Neutrophil (primary cell): ENCODE results near the gene EEPD1.

Source experiments
- H3K27ac ChIP-seq: fragments of 200-600 bp; sonication (generic); 2 replicates; pipeline ENCODE4 v1.5.1; 2016; ENCODE audit warnings: mild to moderate bottlenecking, moderate library complexity
- H3K27me3 ChIP-seq: fragments of 200-600 bp; sonication (generic); 2 replicates; pipeline ENCODE4 v1.6.0; 2016; ENCODE audit warnings: mild to moderate bottlenecking
- H3K36me3 ChIP-seq: fragments of 200-600 bp; sonication (generic); 2 replicates; pipeline ENCODE4 v1.5.1; 2017
- H3K4me1 ChIP-seq, 2 experiments: fragments of 200-600 bp in 1 of 2; sonication (generic) in 1 of 2; 1 replicate in 1 of 2; 2 replicates in 1 of 2; pipeline versions ENCODE4 v1.5.1 to v1.6.1; 2013 to 2016; ENCODE audit warnings: low read depth in 1 of 2, low read length in 1 of 2, mild to moderate bottlenecking in 1 of 2, moderate library complexity in 1 of 2; ENCODE audit not compliant: control insufficient read depth in 1 of 2, insufficient read depth in 1 of 2
- H3K4me3 ChIP-seq, 2 experiments: fragments of 200-600 bp in 1 of 2; sonication (generic) in 1 of 2; 1 replicate in 1 of 2; 2 replicates in 1 of 2; pipeline ENCODE4 v1.5.1; 2013 to 2016; ENCODE audit warnings: low read depth in 1 of 2, low read length in 1 of 2, mild to moderate bottlenecking in 1 of 2, moderate library complexity in 1 of 2
- H3K9me3 ChIP-seq: fragments of 200-600 bp; sonication (generic); 2 replicates; pipeline ENCODE4 v1.5.1; 2016
- TF ChIP-seq, protein P1 (sequence below): fragments of 200-600 bp; sonication (generic); IDR thresholded peaks from 2 replicates; pipeline ENCODE4 v1.5.1; 2016; ENCODE audit warnings: antibody characterized with exemption

EEPD1 gene

DNA sequence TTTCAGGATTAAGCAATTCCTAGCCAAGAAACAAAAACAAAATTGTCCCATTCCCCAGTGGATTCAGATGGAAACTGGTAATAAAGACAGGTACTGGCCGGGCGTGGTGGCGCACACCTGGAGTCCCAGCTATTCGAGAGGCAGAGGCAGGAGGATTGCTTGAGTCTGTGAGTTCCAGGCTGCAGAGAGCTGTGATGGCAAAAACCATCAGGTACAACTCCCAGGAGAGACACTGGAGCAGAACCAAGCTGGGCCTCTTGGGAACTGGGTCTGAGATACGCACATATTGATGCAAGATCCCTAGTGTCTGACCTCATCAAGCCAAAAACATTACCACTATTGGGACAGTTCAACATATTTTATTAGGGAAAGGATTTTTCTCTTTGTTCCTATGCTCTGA, 152.6 kb downstream of the EEPD1 start:
- peaks cover 26% of the 10 kb centered on the region for H3K36me3 ChIP-seq
- no peaks in the 10 kb centered on the region for H3K9me3 ChIP-seq
- H3K27ac ChIP-seq, result no peak overlapping the region
- H3K4me1 ChIP-seq, result no peaks in the 10 kb centered on the region
- no peak overlapping the region for H3K4me3 ChIP-seq
- no peaks in the 10 kb centered on the region for H3K27me3 ChIP-seq
- TF ChIP-seq, protein P1, sequence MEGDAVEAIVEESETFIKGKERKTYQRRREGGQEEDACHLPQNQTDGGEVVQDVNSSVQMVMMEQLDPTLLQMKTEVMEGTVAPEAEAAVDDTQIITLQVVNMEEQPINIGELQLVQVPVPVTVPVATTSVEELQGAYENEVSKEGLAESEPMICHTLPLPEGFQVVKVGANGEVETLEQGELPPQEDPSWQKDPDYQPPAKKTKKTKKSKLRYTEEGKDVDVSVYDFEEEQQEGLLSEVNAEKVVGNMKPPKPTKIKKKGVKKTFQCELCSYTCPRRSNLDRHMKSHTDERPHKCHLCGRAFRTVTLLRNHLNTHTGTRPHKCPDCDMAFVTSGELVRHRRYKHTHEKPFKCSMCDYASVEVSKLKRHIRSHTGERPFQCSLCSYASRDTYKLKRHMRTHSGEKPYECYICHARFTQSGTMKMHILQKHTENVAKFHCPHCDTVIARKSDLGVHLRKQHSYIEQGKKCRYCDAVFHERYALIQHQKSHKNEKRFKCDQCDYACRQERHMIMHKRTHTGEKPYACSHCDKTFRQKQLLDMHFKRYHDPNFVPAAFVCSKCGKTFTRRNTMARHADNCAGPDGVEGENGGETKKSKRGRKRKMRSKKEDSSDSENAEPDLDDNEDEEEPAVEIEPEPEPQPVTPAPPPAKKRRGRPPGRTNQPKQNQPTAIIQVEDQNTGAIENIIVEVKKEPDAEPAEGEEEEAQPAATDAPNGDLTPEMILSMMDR, result no peak

DNA sequence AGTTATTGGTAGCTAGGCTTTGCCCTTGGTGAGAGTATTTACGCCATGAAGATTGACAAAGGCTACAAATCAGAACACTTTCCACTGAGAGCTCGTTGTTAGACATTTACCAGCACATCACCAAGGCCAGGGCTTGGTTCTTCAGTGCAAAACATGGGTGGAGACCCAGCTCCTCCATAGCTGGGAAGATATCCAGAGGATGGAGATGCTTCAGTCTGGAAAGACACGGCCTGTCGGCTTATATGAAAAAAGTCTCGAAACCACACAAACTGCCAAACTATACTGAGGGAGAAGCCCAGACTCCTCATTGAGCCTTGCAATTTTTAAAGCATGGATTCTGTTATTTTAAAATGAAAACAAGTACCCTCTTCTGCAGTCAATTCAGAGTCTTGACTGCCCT, 153.2 kb downstream of the EEPD1 start:
- TF ChIP-seq, protein P1, result no peak
- no peak overlapping the region for H3K27ac ChIP-seq
- peaks cover 22% of the 10 kb centered on the region for H3K36me3 ChIP-seq
- H3K4me3 ChIP-seq, result no peak overlapping the region
- H3K9me3 ChIP-seq, result no peaks in the 10 kb centered on the region
- H3K4me1 ChIP-seq, result no peaks in the 10 kb centered on the region
- no peaks in the 10 kb centered on the region for H3K27me3 ChIP-seq

DNA sequence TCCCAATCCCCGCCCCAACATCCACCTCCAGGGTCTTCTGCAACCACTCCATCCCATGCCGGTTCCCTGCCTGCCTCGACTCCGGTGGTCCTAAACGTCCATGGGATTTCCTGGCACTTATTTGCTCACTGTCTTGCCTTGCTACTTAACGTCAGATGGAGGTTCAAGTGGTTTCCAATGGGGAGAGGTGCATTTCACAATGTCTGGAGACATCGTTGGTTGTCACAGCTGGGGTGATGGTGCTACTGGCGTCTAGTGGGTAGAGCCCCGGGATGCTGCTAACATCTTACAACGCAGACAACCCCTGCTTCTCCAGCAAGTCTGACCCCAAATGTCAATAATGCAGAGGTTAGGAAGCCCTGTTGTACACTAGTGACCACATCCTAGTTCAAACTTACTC, 153.7 kb downstream of the EEPD1 start:
- Histone ChIP-seq H3K27ac (no peak overlapping the region), H3K36me3 (peaks cover 17% of the 10 kb centered on the region), H3K4me3 (no peak overlapping the region), H3K9me3 (no peaks in the 10 kb centered on the region), H3K27me3 (no peaks in the 10 kb centered on the region), H3K4me1 (no peaks in the 10 kb centered on the region)
- TF ChIP-seq, protein P1, result no peak

DNA sequence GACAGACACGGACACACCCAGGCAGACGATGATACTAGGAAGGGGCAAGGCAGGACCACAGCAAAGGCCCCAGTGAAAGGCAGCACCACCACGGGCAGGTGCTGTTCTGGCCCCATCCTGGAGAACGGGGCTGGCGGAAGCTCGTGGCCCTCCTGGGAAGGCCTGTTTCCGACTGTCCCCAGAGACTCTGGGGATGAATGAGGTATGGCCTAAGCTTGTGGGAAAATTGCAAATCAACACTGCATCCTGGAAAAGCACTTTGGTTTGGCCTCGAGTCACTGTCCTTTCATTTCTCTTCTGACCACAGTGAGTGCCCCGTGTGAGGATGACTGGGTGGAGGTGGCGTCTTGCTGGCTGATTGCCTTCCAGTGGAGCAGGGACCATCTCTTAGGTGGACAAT, 155.0 kb downstream of the EEPD1 start:
- TF ChIP-seq, protein P1, result no peak
- Histone ChIP-seq H3K9me3 (no peaks in the 10 kb centered on the region), H3K27me3 (no peaks in the 10 kb centered on the region), H3K4me1 (no peaks in the 10 kb centered on the region), H3K27ac (no peak overlapping the region), H3K4me3 (no peak overlapping the region), H3K36me3 (peaks cover 5% of the 10 kb centered on the region)

DNA sequence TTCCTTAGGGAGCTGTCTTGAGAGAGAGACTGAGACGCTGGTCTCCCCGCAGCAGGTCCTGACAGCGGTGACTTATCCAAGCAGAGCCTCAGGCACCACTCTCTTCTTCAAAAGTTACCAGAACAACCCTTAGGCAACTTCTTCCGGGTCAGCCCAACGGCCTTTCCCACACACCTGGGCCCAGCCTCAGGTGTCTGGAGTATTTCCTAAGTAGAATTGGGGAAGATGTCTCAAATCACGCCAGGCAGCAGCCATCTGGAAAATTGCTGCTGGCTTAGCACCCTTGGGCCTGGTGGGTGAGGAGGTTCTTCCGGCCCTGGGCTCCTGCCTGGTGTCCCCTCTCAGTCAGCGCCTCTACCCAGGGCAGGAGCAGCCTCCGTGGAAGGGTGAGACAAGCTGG, 156.2 kb downstream of the EEPD1 start:
- Histone ChIP-seq H3K36me3 (no peaks in the 10 kb centered on the region), H3K27ac (no peak overlapping the region), H3K4me3 (no peak overlapping the region), H3K4me1 (no peaks in the 10 kb centered on the region), H3K9me3 (no peaks in the 10 kb centered on the region), H3K27me3 (no peaks in the 10 kb centered on the region)
- TF ChIP-seq, protein P1, result no peak

DNA sequence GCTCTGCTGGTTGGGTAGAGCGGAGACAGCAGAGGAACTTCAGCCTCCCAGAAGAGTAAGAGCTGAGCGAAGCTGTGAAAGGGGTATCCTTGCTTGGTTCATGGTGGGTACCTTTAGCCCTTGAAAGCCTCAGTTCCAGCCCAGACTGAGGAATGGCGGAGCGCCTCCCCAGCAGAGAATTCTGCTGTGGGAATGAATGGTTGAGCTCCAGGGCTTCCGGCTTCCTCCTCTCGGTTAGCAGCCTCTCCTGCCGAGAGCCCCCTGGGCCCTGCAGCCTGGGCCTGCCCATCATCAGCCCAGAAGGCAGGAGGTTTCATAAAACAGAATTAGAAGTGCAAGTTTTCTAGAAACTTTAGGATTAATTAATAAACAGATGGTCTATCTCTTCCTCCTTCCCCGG, 156.7 kb downstream of the EEPD1 start:
- Histone ChIP-seq H3K4me1 (no peaks in the 10 kb centered on the region), H3K27ac (no peak overlapping the region), H3K4me3 (no peak overlapping the region), H3K9me3 (no peaks in the 10 kb centered on the region), H3K36me3 (no peaks in the 10 kb centered on the region), H3K27me3 (no peaks in the 10 kb centered on the region)
- TF ChIP-seq, protein P1, result no peak
